Activated CD4-positive, alpha-beta T cell treated with anti-CD3 and anti-CD28 coated beads, Interleukin-2, amount 50 U/mL, for 1 hour (primary cell): Measurements from ENCODE around the gene PLEKHG1.

ENCODE experiments used
- DNase-seq: peaks from one replicate; pipeline ENCODE4 v3.0.0-alpha.2; 2020

PLEKHG1 gene

DNA sequence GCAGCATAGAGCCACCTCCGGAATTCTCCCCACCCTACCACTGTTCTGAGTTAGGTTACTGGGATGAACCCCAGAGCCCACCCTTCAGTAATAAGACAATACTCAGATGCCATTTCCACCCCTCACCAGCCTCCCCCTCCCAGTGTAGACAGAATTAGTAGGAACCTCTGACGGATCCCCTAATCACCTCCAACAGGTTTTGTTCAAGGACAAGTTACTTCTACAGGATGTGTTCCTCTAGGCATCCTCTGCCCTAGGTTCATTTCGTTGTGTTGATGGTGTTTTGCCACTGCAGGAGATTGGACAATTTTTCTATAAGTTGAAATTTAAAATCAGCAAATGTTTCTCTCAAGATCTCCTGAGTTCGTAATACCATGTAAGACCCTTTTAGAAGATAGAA, 22.8 kb downstream of the PLEKHG1 start:
- DNase-seq = no peak

DNA sequence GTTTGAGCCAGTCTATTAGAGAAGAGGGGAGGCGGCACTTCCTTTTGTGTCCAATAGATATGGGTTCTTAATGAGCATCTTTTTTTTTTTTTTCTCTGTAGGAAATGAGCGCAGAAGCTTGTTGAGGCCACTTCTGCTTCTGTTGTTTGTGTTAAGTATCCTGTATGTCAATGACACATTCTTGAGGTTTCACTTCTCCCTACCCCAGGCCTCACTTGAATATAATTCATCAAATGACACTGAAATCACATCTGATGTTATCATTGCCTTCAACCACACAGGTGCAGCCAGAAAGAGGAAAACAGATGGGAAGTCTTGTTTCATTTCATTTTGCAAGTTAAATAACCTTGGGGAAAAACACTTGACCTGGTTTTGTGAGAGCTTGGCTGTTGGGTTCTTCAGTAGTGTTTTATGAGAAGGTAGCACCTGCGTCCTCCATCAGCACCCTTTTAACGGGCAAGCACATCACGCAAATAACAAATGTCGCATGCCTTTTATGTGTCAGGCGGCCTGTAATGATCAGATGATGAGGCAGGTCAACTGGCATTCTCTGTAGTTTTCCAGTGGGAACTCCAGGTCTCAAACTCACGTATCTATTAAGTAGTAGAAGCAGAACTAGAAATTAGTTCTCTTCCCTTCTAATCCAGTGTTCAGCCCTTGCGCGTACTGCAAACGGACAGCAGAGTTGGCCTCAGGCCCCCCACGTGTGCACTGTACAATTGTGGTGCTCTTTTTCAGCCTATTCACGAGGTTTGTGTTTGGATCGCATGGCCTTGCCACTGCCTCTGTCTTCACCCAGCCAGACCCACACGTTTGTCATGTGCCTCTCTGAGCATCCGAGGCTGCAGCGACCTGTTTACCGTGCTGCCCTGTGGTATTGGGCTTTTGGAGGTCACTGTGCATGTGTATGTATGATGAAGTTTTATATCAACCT, 23.5 kb downstream of the PLEKHG1 start:
- DNase-seq = no peak

DNA sequence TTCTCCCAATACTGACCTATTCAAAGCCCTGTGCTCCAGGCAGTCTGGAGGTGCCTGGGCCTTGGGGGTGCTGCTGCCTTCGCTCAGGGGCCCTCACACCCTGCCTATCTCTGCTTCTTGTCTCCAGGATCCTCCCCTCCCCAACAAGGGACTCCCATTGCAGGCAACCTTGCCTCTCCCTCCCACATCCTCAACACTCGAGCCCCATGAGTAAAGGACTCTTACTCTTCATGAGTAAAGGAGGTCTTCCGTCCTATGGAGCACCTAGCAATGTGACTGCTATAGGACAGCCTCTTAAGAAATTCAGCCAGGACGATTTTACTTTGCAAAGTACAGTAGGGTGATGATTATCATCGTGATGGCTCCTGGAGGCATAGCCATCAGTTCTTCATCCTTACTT, 24.5 kb downstream of the PLEKHG1 start:
- no peak for DNase-seq

DNA sequence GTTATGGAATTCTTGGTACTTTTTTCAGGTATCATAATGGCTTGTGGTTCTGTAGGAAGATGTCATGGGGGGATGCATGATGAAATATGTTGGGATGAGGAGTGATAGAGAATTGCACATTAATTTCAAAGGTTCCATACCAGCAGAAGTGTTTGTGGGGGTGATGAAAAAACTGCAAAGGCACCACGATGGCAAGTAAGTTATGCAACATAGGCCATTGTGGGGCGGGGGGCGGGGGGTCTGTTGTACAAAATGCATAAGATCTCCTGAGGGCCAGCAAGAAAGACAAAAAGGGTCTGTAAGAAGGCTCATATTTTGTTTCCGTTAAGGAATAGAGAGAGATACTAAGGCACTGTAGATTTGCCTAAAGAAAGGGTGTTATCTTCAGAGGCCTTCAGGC, 26.2 kb downstream of the PLEKHG1 start:
- DNase-seq = no peak

DNA sequence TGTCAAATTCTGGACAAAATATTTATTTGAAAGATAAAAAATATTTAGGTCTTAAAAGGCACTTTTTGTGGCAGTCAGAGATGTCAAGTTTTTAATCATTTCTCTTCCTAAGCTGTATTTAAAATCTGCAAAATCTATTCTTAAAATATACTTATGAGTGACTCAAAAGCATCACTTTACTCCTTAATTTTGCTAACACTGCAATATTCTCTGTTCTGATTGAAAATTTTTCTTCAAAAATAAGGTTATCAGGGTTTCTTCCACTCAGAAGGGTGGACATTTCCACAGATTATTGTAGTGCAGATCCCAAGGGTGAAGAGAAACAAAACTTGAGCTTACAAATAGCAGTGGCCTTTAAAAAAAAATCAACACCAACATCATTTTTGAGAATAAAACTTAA, 27.5 kb downstream of the PLEKHG1 start:
- no peak for DNase-seq

DNA sequence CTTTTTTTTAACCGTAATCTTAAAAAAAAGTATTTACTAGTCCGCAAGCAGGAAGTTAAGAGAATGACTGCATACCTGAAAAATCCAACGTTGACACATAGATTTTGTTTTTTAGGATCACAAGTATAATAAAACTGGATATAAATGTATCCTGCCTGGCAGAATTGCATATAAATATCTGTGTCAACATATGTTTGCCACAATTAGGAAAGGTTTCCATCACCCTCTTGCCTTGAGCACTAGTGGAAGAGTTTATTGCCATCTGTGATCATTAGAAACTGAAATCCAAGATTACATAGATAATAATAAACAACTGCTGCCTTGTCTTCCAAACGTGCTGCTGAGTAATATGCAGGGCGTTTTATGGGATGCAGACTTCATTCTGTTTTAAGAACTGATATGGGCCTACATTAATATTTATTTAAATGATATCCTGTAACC, 27.9 kb downstream of the PLEKHG1 start:
- no peak for DNase-seq

DNA sequence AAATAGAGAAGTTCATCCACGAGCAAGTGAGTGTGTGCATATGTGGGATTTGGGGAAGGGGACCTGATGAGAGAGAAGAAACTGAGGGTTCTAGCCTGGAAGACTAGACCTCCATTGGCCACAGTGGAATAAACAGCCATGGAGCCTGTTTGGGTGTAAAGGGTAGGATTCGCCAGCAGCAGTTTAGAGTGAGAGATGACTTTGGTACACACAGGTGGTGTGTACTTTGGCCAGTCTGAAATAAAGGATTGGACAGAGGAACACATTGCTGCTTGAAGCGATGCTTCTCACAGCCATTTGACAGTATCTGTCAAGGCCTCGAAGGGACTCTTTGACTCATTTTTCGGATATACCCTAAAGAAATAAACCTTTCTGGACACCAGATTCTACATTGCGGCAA, 29.2 kb downstream of the PLEKHG1 start:
- no peak for DNase-seq

DNA sequence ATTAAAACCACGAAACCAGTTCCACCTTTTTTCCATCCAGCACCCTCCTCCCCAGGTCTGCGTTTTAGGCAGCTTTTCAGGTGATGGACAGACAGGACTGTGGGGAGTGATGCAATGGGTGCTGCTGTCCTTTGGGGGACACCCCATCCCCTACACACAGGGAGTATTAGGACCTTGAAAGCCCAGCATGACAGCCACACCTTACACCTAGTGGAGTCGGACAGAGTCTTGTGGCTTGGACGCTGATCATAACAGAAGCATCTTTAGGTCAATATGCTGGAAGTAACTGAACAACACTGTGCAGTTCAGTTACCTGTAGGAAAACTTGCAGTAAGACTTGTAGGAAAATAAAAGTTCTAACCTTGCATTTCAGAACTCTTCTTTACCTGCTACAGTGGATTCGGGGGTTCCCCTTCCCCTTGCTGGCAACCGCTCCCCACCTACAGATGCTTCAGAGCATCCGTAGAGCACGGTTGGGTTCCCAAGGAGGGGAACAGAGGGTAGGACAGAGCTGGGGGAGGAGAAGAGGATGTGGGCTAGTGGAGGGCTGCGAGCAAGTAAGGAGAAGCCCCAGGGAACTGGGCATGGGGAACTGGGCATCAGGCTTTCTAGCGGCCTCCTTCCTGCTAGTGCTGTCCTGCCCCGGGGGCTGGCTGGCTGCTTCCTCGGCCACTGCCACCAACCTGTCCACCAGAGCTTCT, 31.7 kb downstream of the PLEKHG1 start:
- no peak for DNase-seq

DNA sequence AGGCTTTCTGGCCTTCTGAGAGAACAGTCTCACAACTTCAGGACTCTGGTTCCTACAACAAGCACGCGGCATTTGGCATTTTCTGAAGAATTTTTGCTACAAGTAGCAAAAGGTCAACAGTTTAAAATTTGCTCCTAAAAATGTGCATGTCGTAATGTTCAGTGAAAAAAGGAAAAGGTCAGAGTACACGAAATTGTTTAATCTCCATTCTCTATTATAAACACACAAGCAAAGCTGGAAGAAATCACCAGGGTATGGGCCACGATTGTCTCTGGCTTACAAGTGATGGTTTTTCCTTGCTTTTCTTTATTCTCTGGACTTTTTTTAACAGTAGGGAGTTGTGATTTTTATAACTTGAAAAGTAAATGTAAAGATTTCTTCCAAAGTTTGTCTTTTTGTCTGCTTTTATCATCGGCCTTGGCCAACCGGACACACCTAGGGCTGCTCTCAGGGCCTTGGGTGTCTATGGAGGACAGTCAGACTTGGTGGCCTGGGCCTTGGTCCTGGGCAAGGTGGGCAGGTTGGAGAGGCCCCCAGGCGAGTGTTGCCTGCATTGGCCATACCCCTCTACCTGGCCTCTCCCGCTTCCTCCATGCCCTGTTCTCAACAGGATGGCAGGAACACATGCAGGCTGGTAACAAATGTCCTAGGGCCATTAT, 32.4 kb downstream of the PLEKHG1 start:
- no peak for DNase-seq

DNA sequence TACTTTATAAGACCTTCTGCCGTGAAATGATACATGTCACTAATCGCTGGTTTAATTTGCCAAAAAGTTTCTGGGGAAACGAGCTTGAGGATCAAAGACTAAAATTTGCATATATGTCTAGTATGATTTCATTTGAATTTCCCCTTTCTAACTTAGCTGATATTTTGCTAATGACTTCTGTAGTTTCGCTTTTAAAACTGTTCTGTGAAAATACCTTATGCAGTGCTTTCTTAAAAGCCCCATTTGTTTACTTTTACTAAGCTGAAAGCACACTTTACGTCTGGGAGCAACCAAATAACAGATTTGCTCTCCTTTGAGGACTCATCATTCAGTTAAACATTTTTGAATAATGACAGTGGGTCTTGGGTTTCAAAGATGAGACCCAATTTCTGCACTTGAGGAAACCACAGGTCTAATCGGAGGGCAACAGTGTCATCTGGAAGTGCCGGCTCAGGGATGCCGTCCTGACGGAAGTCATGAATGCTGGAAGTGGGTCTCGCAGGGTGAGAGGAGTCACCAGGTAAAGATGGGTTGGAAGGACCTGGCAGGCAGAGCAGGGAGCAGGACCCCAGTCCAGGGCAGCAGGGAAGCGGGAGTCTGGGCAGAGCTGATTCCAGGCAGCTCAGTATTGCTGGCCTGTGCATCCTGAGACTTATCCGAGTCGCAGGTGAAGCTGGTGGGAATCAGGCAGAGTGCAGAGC, 33.2 kb downstream of the PLEKHG1 start:
- DNase-seq = no peak

DNA sequence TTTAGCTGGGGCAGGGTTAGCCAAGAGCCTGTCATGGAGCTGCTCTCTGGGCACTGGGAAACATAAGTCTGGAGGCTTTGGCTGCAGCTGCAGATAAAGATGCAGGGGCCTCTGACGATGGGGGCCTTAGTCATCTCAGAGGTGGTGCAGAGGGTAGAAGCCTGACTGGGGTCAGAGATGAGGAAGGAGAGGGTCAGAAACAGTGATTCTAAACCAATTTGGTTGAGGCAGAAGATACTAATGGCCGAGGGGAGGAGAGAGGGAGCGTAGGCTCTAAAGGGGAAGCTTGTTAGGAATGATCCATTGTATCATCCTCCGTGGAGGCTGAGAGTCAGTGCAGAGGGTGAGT, 33.8 kb downstream of the PLEKHG1 start:
- DNase-seq = no peak

DNA sequence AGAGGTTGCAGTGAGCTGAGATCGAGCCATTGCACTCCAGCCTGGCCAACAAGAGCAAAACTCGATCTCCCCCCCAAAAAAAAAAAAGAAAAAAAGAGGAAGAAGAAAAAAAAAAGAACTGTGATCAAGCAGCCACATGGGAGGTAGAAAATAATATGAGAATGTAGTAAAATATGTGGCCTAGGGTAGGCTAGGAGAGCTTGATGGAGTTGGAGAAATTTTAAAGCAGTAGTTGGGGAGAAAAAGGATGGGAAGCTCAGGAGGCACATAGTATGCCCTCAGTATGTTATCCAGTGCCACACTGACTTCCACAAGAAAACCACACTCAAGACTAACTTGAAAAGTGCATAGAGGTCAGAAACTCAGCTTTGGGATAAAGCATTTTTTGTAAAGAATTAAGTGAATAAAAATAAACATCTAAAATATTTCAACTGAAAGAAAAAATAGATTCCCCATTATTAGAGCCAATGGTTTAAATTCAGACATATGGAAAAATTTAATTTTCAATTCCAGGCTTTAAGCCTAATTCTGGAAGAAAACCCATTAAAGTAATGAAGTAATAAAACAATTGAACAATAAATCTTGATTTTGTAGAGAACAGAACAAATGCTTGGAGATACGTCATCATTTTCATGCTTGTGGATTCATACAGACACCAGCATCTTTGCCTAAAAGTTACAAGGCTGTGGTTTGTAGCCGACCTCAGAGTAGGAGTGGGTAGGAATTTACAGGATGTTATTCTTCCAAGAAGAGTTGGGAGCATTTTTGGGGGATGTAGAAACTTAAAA, 34.7 kb downstream of the PLEKHG1 start:
- DNase-seq = no peak

DNA sequence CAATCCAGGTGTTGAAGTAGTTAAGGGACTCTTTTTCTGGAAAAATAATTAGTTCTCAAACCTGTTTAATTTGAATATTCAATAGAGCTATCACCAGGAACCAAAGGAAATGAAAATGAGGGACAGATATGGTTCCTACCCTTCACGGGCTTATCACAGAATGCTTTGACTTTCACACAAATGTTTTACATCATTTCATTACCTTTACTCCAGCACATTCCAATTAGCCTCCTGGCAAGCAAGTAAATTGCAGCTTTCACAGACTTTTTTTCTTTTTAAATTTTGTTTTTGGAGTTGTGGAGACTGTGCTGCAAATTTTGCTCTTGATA, 35.2 kb downstream of the PLEKHG1 start:
- DNase-seq = no peak

DNA sequence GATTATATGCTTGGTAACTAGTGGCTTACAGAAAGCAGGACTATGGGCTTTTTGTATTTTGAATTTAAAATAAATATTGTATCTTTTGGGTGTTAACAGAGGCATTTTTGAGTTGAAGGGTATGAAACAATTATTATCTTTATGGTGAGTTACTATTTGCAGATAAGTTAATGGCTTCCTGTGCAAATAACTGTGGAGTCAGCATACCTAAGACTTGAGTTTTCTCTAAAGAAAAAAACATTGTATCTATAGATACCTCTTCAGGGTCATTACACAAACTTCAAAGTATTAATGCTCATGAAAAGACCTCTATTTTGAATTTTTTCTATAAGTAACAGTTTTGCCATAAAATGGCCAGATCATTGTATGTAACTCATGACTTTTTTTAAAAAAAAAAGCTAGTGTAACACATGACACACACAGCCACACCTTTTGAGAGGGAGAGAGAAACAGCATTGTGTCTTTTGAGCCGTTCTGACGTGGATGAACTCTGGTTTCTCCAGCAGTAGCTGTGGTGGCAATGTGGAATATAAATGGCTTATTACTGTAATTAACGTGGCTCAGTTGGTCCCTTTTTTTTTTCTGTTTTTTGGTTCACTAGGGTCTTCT, 36.3 kb downstream of the PLEKHG1 start:
- DNase-seq = no peak

DNA sequence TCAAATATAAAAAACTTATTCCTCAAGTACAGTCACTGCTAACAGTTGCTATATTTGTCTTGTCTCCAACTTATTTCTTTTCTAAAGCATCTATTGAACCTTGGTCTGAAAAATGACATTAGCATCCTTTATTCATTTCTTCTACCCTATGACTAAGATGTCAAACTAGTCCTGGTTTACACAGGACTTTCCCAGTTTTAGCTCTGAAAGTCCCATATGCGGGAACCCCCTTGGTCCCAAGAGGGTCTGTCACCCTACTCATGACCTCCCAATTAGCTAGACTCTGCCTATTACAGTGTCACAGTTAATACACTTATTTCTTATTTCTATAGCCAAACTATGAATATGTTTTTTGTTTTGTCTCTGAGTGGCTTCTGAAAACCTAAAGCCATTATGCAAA, 37.1 kb downstream of the PLEKHG1 start:
- DNase-seq = no peak

DNA sequence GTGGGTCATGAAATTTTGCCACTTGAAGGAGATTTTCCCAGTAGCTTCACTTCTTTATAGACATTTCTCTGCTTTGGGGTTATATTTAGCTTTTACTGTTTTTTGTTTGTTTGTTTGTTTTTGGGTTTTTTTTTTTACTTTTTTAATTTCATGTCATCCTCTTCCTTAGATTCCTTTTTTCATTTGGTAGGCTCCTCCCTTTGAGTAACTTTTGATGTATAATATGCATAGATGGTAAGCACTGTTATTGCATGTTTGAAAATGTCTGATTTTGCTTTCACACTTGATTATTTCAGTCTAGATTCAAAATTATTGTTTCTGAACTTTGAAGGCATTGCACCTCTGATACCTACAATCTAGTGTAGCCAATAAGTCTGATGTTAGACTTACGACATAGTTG, 37.6 kb downstream of the PLEKHG1 start:
- no peak for DNase-seq

DNA sequence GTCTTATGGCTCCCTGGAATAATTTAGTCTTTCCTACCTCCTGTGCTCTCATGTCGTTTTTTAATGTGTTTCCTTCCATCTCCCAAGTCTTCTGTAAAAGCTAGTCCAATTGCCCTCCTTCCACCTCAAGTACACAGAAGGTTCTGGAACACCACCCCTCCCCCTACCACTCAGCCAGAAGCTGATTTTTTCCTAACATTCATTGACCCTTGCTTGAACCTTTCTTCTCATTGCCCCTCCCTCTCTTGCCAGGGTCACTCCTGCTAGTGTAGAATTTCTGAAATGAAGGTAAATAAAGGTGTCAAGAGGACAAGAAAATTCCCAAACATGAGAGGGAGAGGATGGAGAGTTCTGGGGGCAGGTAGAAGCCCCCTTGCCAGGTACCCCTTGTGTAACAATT, 38.6 kb downstream of the PLEKHG1 start:
- DNase-seq = no peak

DNA sequence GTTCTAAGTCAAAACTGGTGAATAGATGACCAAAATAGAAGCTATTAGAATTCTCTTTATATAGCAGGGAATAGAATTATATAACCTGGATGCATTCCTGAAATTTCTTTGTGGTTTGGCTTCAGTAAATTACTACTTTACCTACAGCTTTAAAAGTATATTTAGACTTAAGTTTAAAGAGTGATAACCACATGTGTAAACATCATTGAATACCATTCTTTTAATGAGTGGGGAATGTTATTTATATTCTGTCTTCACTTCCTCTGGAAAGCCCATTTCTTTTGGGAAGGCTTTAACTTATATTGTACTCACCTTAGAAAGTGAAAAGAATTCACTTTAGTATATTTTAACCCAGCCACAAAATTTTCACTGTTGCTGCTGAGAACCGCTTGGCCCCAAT, 39.1 kb downstream of the PLEKHG1 start:
- no peak for DNase-seq

DNA sequence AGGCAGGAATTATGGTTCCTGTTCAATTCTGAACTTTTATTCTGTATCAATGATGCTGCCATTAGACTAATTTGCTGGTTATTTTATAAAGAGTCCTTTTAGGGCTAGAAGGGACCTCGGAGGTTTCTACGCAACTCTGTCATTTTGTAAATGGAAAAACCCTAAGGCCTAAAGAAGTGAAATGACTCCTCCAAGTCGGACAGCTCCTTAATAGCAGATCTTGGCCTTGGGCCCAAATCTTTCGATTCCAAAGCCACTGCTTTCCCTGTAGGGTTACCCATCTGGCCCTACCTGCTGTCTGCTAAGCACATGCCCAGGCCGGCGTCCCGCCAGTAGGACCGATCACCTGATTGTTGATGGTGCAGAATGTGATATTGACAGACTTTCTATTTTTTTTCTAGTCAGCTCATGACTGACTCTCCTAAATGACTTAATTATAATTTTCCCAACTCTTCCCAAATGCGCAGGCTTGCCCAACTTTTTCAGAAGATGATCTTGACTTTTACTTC, 40.2 kb downstream of the PLEKHG1 start:
- DNase-seq = no peak

DNA sequence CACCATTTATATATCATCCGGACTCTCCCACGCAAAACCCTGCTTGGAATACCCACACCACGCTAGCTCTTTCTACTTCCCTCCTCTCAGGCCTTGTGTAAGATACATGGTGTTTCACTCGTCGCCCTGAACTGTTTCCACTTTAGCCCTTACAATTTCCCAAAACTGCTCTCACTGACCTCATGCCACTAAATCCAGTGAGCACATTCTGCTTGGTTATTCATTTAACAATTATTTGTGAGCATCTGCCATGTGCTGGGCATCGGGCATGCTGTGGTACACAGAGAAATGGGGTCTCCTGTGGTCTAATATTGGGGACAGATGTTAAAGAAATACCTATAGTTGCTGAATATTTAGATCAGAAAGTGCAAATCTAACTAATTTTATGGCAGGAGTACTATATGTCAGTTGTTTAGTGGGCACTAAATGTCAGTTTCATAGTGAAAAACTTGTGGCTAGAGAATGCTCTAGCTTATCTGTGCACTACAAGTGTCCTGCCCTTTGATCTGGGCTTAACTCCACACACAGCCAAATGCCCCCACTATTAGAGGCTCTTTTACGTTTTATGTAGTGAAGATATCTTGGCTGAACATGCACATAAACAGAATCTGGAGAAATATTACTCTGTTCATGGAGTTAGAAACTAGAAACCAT, 41.0 kb downstream of the PLEKHG1 start:
- DNase-seq = no peak

DNA sequence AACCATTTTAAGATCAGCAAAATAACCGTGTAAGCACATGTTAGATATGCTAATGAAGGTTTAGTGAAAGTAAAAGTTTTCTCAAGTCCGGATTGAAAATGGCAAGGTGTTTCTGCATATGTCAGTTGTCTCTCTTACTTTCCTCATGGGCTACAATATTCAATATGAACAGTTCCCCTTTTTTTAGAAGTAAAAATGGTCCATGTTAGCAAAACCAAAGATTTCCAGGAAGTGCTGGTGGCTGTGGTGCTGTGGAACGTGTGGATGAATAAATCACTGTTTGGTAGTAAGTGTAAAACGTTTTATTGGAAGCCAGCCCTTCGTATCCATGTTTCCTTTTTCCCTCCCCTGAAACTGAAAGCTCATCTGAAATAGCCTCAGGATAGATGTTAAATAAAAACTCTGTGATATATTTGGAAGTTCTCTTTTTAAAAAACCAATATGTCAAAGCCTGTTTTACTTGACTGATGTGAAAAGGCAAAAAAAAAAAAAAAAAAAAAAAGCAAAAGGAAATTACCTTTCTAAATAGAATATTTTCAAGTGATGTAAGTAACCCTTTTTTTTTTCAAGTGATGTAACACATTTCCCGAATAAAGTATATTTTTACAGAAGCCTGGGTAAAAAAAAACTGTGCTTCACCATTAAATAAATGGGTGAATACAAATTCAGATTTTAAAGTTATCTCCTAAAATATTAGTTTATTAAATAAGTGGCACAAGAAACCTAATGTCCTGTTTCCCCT, 41.9 kb downstream of the PLEKHG1 start:
- no peak for DNase-seq
